Astrocyte (in vitro differentiated cells and primary cell): ENCODE results near the gene SLC12A4. TPM values are rescaled to one million over a fixed set of nuclear protein-coding genes. Genes with fewer than 3 reads are reported as not detected.

Experiments
- DNase-seq: peaks from one replicate; pipeline ENCODE4 v3.0.0-alpha.2; 2010; ENCODE audit warnings: low read depth
- FAIRE-seq: peaks from 2 replicates; lab custom pipeline; 2011; peaks lifted over from hg19 to GRCh38; lab: Jason Lieb, UNC
- H2AFZ ChIP-seq: 2 replicates; pipeline ENCODE4 v1.6.0; 2012; ENCODE audit warnings: low read depth, low read length, inconsistent platforms
- H3K27ac ChIP-seq: 2 replicates; pipeline ENCODE4 v1.5.1; 2011; ENCODE audit warnings: low read depth, low read length, inconsistent platforms
- H3K27me3 ChIP-seq: 2 replicates; pipeline ENCODE4 v1.6.0; 2011; ENCODE audit warnings: low read length, inconsistent platforms; ENCODE audit not compliant: insufficient read depth
- H3K36me3 ChIP-seq: 2 replicates; pipeline ENCODE4 v1.5.1; 2011; ENCODE audit warnings: low read length, inconsistent platforms; ENCODE audit not compliant: insufficient read depth
- H3K4me1 ChIP-seq: 2 replicates; pipeline ENCODE4 v1.5.1; 2011; ENCODE audit warnings: low read length, inconsistent platforms; ENCODE audit not compliant: insufficient read depth
- H3K4me2 ChIP-seq: 2 replicates; pipeline ENCODE4 v1.6.0; 2012; ENCODE audit warnings: low read length, inconsistent platforms
- H3K4me3 ChIP-seq: 2 replicates; pipeline ENCODE4 v1.5.1; 2011; ENCODE audit warnings: low read depth, mild to moderate bottlenecking, low read length, inconsistent platforms; ENCODE audit not compliant: insufficient read depth
- H3K79me2 ChIP-seq: 2 replicates; pipeline ENCODE4 v1.6.0; 2012; ENCODE audit warnings: mild to moderate bottlenecking, low read length, inconsistent platforms; ENCODE audit not compliant: insufficient read depth
- H3K9ac ChIP-seq: 2 replicates; pipeline ENCODE4 v1.6.0; 2012; ENCODE audit warnings: mild to moderate bottlenecking, low read length, inconsistent platforms
- H3K9me3 ChIP-seq: 2 replicates; pipeline ENCODE4 v1.5.1; 2012; ENCODE audit warnings: low read depth, mild to moderate bottlenecking, low read length, inconsistent platforms; ENCODE audit not compliant: insufficient read depth
- H4K20me1 ChIP-seq: 2 replicates; pipeline ENCODE4 v1.6.0; 2012; ENCODE audit warnings: low read length, inconsistent platforms; ENCODE audit not compliant: insufficient read depth
- H3K27ac Mint-ChIP-seq: one replicate; pipeline ENCODE4 v1.8.0; 2021; ENCODE audit warnings: mild to moderate bottlenecking, mixed read lengths; ENCODE audit not compliant: unreplicated experiment
- H3K27me3 Mint-ChIP-seq: one replicate; pipeline ENCODE4 v1.8.0; 2021; ENCODE audit warnings: low read depth, mixed read lengths; ENCODE audit not compliant: unreplicated experiment
- H3K36me3 Mint-ChIP-seq: one replicate; pipeline ENCODE4 v1.8.0; 2021; ENCODE audit warnings: low read depth, mixed read lengths; ENCODE audit not compliant: unreplicated experiment
- H3K4me1 Mint-ChIP-seq: one replicate; pipeline ENCODE4 v1.8.0; 2021; ENCODE audit warnings: low read depth, mixed read lengths; ENCODE audit not compliant: unreplicated experiment
- H3K4me3 Mint-ChIP-seq: one replicate; pipeline ENCODE4 v1.8.0; 2021; ENCODE audit warnings: mild to moderate bottlenecking, moderate library complexity, mixed read lengths; ENCODE audit not compliant: unreplicated experiment
- H3K9me3 Mint-ChIP-seq: one replicate; pipeline ENCODE4 v1.8.0; 2021; ENCODE audit warnings: mild to moderate bottlenecking, mixed read lengths; ENCODE audit not compliant: unreplicated experiment
- CTCF ChIP-seq: IDR thresholded peaks from 2 replicates; pipeline ENCODE4 v1.5.1; 2011; ENCODE audit warnings: low read depth, mild to moderate bottlenecking, inconsistent platforms, low read length, moderate library complexity; ENCODE audit not compliant: insufficient read depth
- EZH2 ChIP-seq: IDR thresholded peaks from 2 replicates; pipeline ENCODE4 v1.6.1; 2012; ENCODE audit warnings: mild to moderate bottlenecking, low read length, inconsistent platforms; ENCODE audit not compliant: insufficient read depth
- total RNA-seq: library from RNA; stranded (reverse); gene quantifications from 2 replicates; pipeline ENCODE4 v1.2.1, GENCODE V29; 2021

SLC12A4 gene
- total RNA-seq, 1 donor from 2014 or later, result 118 TPM

DNA sequence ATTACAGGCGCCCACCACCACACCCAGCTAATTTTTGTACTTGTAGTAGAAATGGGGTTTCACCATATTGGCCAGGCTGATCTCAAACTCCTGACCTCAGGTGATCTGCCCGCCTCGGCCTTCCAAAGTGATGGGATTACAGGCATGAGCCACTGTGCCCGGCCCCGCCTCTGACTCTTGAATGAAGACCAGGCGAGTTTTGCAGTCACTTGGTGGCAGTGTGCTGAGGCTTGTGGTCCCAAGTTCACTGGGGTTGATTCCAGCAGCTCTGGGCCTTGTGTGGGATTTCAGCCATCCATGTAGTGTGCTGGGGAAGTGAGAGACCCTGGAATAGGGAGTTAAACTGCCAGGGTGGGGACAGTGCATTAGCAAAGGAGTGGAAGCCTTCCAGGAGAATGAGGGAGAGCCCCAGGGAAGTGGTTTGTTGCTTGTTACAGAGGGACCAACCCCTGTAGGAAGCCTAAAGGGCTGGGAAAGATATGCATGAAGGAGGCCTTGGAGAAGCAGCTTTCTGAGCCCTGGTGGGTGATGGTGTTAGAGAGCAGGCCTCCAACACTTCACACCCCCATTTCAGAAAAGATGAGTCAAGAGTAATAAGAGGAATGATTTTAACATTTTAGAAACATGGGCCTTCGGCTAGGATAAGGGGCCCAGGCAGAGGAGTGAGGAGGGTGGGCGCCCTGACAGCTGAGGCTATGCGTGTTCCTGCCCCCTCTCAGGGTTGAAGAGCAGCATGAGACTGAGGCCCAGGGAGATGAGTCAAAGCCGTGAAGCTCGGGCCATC is 60.8 kb downstream of the SLC12A4 start:
- Mint-ChIP-seq H3K9me3 (no peaks in the 10 kb centered on the region), H3K4me1 (peaks cover 10% of the 10 kb centered on the region), H3K27ac (peak overlapping the region; percentile 24), H3K4me3 (no peak overlapping the region), H3K27me3 (no peaks in the 10 kb centered on the region), H3K36me3 (peaks cover 17% of the 10 kb centered on the region)
- TF ChIP-seq EZH2 (no peak), CTCF (no peak)
- DNase-seq, result no peak
- Histone ChIP-seq H3K4me3 (no peak overlapping the region), H3K9me3 (no peaks in the 10 kb centered on the region), H3K9ac (no peak overlapping the region), H3K4me2 (no peak overlapping the region), H3K27ac (no peak overlapping the region), H3K79me2 (peaks cover 3% of the 10 kb centered on the region), H3K36me3 (no peaks in the 10 kb centered on the region), H2AFZ (no peak overlapping the region), H3K4me1 (no peaks in the 10 kb centered on the region), H3K27me3 (no peaks in the 10 kb centered on the region), H4K20me1 (peaks cover 20% of the 10 kb centered on the region)
- no peak for FAIRE-seq

DNA sequence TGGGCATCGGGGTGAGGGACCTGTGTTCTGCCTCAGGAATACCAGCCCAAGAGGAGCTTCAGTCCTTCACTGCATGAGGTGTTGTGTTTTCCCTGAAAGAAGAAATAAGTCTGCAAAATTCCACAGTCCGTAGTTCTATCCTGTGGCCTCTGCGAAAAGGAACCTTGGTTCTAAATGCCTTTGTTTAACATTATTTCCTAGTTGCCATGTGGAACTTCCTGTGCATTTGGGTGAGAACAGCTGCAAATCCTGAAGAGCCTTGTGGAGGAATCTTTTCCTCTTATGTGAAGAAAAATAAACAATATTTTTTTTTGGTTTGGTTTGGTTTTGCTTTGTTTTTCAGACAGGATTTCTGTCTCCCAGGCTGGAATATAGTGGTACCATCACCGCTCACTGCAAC is 65.6 kb downstream of the SLC12A4 start:
- Mint-ChIP-seq H3K36me3 (peaks cover 10% of the 10 kb centered on the region), H3K27me3 (no peaks in the 10 kb centered on the region), H3K9me3 (no peaks in the 10 kb centered on the region), H3K4me3 (no peak overlapping the region), H3K27ac (no peak overlapping the region), H3K4me1 (peaks cover 17% of the 10 kb centered on the region)
- Histone ChIP-seq H3K9me3 (no peaks in the 10 kb centered on the region), H3K36me3 (no peaks in the 10 kb centered on the region), H3K27me3 (no peaks in the 10 kb centered on the region), H3K27ac (no peak overlapping the region), H3K4me1 (no peaks in the 10 kb centered on the region), H3K9ac (no peak overlapping the region), H4K20me1 (peaks cover 29% of the 10 kb centered on the region), H3K79me2 (peaks cover 32% of the 10 kb centered on the region), H2AFZ (no peak overlapping the region), H3K4me3 (no peak overlapping the region), H3K4me2 (no peak overlapping the region)
- DNase-seq (no peak), FAIRE-seq (no peak)
- TF ChIP-seq EZH2 (no peak), CTCF (no peak)

DNA sequence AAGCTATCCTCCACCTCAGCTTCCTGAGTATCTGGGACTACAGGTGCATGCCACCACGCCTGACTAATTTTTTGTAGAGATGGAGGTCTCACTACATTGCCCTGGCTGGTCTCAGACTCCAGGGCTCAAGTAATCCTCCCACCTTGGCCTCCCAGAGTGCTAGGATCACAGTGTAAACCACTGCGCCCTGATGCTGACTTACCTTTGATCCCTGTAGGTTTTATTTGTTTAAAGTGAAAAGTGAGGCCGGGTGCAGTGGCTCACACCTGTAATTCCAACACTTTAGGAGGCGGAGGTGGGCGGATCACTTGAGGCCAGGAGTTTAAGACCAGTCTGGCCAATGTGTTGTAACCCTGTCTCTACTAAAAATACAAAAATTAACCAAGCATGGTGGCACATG is 66.7 kb downstream of the SLC12A4 start:
- Histone ChIP-seq H4K20me1 (peaks cover 34% of the 10 kb centered on the region), H3K79me2 (peaks cover 43% of the 10 kb centered on the region), H3K9me3 (no peaks in the 10 kb centered on the region), H3K4me3 (no peak overlapping the region), H2AFZ (no peak overlapping the region), H3K36me3 (no peaks in the 10 kb centered on the region), H3K4me1 (peaks cover 7% of the 10 kb centered on the region), H3K4me2 (no peak overlapping the region), H3K9ac (no peak overlapping the region), H3K27ac (no peak overlapping the region), H3K27me3 (no peaks in the 10 kb centered on the region)
- H3K4me3 Mint-ChIP-seq, result no peak overlapping the region
- H3K9me3 Mint-ChIP-seq, result no peaks in the 10 kb centered on the region
- peaks cover 6% of the 10 kb centered on the region for H3K36me3 Mint-ChIP-seq
- H3K4me1 Mint-ChIP-seq, result peaks cover 15% of the 10 kb centered on the region
- no peaks in the 10 kb centered on the region for H3K27me3 Mint-ChIP-seq
- FAIRE-seq, result no peak
- TF ChIP-seq CTCF (no peak), EZH2 (no peak)
- no peak for DNase-seq
- H3K27ac Mint-ChIP-seq, result no peak overlapping the region
